HL-60 (cell line): ENCODE data around the gene NR1D2.

ENCODE experiments used
- GABPA ChIP-seq: IDR thresholded peaks from 2 replicates; pipeline ENCODE4 v1.6.1; 2012; ENCODE audit warnings: low read depth
- SPI1 ChIP-seq: IDR thresholded peaks from 2 replicates; pipeline ENCODE4 v1.6.1; 2012; ENCODE audit warnings: low read depth, mild to moderate bottlenecking, borderline replicate concordance
- TF ChIP-seq, protein P1 (sequence below): IDR thresholded peaks from one replicate; pipeline ENCODE4 v1.5.1; 2011; ENCODE audit warnings: low read length, control low read depth, inconsistent platforms; ENCODE audit not compliant: insufficient read depth

DNA sequence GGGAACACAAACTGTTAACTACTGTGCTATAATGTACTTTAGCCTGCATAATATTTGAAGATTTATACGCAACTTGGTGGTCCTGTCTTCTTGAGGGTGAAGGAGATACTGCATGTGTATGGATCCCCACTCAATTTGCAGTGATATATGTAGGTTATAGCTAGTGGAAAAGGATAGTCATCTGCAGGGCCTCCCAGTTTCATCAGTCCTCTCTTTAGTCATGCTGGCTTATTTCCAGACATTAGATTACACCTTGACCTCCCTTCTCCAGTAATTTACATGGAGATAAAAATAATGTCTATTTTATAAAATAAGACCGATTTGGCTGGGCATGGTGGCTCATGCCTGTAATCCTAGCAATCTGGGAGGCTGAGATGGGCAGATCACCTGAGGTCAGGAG is 3.7 kb downstream of the NR1D2 start:
- TF ChIP-seq, protein P1, sequence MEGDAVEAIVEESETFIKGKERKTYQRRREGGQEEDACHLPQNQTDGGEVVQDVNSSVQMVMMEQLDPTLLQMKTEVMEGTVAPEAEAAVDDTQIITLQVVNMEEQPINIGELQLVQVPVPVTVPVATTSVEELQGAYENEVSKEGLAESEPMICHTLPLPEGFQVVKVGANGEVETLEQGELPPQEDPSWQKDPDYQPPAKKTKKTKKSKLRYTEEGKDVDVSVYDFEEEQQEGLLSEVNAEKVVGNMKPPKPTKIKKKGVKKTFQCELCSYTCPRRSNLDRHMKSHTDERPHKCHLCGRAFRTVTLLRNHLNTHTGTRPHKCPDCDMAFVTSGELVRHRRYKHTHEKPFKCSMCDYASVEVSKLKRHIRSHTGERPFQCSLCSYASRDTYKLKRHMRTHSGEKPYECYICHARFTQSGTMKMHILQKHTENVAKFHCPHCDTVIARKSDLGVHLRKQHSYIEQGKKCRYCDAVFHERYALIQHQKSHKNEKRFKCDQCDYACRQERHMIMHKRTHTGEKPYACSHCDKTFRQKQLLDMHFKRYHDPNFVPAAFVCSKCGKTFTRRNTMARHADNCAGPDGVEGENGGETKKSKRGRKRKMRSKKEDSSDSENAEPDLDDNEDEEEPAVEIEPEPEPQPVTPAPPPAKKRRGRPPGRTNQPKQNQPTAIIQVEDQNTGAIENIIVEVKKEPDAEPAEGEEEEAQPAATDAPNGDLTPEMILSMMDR, result no peak
- TF ChIP-seq GABPA (no peak), SPI1 (no peak)
